Measurements from ENCODE around the gene ROGDI. TPM values are rescaled to one million over a fixed set of nuclear protein-coding genes. Genes with fewer than 3 reads are reported as not detected.

The ROGDI gene
- 26.3 TPM for polyA plus RNA-seq (ENCODE audit: insufficient read length)
- long read RNA-seq, donor 1, transcript ROGDI-201 (11 exons, 1,735 nt), result major isoform, 8 of 38 reads
- long read RNA-seq, donor 1, partial matches to known transcripts, result 23 of 38 reads
- long read RNA-seq, donor 1, other reads (novel, unspliced or antisense), result 0 of 38 reads
- long read RNA-seq, donor 2, transcript ROGDI-201 (11 exons, 1,735 nt), result major isoform, 7 of 9 reads
- long read RNA-seq, donor 2, partial matches to known transcripts, result 0 of 9 reads
- long read RNA-seq, donor 2, other reads (novel, unspliced or antisense), result 0 of 9 reads
- long read RNA-seq, donor 3, result 0 reads
- long read RNA-seq, donor 4, partial matches to known transcripts, result 0 of 1 reads
- long read RNA-seq, donor 4, other reads (novel, unspliced or antisense), result 0 of 1 reads
- long read RNA-seq, donor 5, transcript ROGDI-201 (11 exons, 1,735 nt), result major isoform, 15 of 33 reads
- long read RNA-seq, donor 5, partial matches to known transcripts, result 15 of 33 reads
- long read RNA-seq, donor 5, other reads (novel, unspliced or antisense), result 0 of 33 reads
- long read RNA-seq, donor 6, transcript ROGDI-201 (11 exons, 1,735 nt), result major isoform, 5 of 18 reads
- long read RNA-seq, donor 6, partial matches to known transcripts, result 10 of 18 reads
- long read RNA-seq, donor 6, other reads (novel, unspliced or antisense), result 0 of 18 reads
- long read RNA-seq, donor 7, transcript ROGDI-201 (11 exons, 1,735 nt), result major isoform, 12 of 25 reads
- long read RNA-seq, donor 7, partial matches to known transcripts, result 8 of 25 reads
- long read RNA-seq, donor 7, other reads (novel, unspliced or antisense), result 0 of 25 reads
- long read RNA-seq, donor 8, partial matches to known transcripts, result 0 of 4 reads
- long read RNA-seq, donor 8, other reads (novel, unspliced or antisense), result 0 of 4 reads

- DNase-seq, result peak; percentile 77
Observed at GRCh38 chr16:4801962-4802658, at the start of gene ROGDI. ROGDI (minus strand) TSS chr16:4802633; CDS start chr16:4802571, 62 bp downstream.

- DNase-seq, result no peak
Observed at GRCh38 chr16:4850211-4850610, 47.8 kb upstream of the ROGDI start.

- peak; percentile 17 for DNase-seq
Observed at GRCh38 chr16:4847774-4848587, 45.5 kb upstream of the ROGDI start.

- DNase-seq, result peak; percentile 98
Observed at GRCh38 chr16:4846901-4847773, 44.7 kb upstream of the ROGDI start, which contains the start of the genes GLYR1 and UBN1. GLYR1 (minus strand) TSS chr16:4847288; CDS start chr16:4847265, 23 bp downstream. UBN1 (plus strand) TSS chr16:4847481; CDS start chr16:4852918, 5,437 bp downstream.

GRCh38 chr16:4846503-4846900 is 44.1 kb upstream of the ROGDI start:
- peak; percentile 22 for DNase-seq

GRCh38 chr16:4840984-4841383 is 38.6 kb upstream of the ROGDI start:
- DNase-seq, result no peak

- no peak for DNase-seq
Observed at GRCh38 chr16:4839942-4840341, 37.5 kb upstream of the ROGDI start.

GRCh38 chr16:4837733-4838501 is 35.5 kb upstream of the ROGDI start:
- DNase-seq, result no peak

GRCh38 chr16:4836727-4837126 is 34.3 kb upstream of the ROGDI start:
- no peak for DNase-seq

- no peak for DNase-seq
Observed at GRCh38 chr16:4833584-4833983, 31.2 kb upstream of the ROGDI start.

GRCh38 chr16:4832698-4833343 is 30.4 kb upstream of the ROGDI start:
- DNase-seq, result no peak

GRCh38 chr16:4831616-4832015 is 29.2 kb upstream of the ROGDI start:
- DNase-seq, result no peak

GRCh38 chr16:4830408-4830807 is 28.0 kb upstream of the ROGDI start:
- no peak for DNase-seq

GRCh38 chr16:4828567-4829321 is 26.3 kb upstream of the ROGDI start:
- no peak for DNase-seq

GRCh38 chr16:4826980-4827379 is 24.5 kb upstream of the ROGDI start:
- DNase-seq, result no peak

GRCh38 chr16:4826526-4826925 is 24.1 kb upstream of the ROGDI start:
- DNase-seq, result no peak

- DNase-seq, result no peak
Observed at GRCh38 chr16:4825196-4825595, 22.8 kb upstream of the ROGDI start.

- DNase-seq, result no peak
Observed at GRCh38 chr16:4820652-4821051, 18.2 kb upstream of the ROGDI start.
